ENCODE results near the gene PFKM.
A peak's percentile ranks its signal among the peaks of the same experiment; 100 is the strongest.
"Not testable (repeated sequence)": the region's sequence is repeated elsewhere in the genome, so short reads cannot be mapped to it uniquely, and the experiment has no call there.

The PFKM gene

DNA sequence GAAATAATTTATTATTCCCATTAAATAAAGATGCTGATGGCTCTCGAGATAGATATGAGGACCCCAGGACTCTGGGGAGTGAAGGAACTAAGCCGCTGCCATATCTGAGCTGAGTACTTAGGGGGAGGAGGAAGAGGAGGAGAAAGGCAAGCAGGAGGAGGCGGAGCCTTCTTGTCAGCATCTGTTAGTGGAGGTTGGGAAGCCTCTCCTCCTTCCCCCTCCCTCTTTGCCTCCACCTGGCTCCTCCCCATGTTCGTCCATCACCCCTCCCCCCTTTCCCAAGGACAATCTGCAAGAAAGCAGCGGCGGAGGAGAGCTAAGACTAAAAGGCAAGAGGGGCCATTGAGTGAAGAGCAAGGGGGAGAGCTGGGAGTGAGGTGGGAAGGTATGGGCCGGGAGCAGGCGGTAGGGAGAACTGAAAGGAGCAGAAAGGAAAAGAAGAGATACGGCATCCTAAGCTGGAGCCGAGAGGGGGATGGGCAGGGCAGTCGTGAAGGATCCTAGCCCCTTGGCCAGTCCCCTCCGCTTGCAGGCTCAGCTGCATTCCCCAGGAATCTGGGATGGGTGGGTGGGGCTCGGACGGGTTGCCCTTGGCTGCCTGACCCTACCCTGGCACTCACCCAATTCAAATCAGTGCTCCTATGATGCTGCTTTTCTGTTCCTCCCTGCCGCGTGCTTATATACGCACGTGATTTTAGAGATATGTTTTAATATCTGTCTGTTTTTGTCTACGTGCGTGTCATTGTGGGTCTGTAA, at the start of gene PFKM:
Gene PFKM, plus strand, starts transcription at position 287 of the 756 bp plus-strand sequence. CDS start 3,411 bp downstream, outside the sequence.
- DNase-seq, result peak; percentile 90

DNA sequence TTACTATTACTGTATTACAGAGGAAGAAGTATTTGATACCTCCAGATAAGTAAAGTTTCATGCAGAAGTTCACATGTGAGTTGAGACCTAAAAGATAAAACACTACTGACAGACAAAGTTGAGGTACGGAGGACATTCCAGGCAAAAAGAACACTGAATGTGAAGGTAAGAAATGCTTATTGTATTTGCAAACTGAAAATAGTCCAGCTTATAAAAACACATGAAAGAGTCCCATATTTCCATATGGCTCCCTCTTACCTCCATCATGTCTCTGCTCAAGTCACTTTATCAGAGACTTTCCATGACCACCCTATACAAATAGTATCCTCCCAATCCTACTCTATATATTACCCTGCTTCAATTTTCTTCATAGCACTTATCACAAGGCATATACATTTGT, 49.1 kb upstream of the PFKM start:
- no peak for DNase-seq

DNA sequence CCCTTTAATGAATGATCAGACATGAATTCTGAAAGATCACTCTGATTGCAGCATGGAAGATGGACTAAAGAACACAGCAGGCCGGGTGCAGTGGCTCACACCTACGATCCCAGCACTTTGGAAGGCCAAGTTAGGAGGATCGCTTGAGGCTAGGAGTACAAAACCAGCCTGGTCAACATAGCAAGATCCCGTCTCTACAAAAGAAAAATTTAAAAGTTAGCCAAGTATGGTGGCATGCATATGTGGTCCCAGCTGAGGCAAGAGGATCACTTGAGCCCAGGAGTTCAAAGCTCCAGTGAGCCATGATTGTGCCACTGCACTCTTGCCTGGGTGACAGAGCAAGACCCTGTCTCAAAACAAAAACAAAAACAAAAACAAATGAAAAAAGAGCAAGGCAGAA, 48.4 kb upstream of the PFKM start:
- no peak for DNase-seq

DNA sequence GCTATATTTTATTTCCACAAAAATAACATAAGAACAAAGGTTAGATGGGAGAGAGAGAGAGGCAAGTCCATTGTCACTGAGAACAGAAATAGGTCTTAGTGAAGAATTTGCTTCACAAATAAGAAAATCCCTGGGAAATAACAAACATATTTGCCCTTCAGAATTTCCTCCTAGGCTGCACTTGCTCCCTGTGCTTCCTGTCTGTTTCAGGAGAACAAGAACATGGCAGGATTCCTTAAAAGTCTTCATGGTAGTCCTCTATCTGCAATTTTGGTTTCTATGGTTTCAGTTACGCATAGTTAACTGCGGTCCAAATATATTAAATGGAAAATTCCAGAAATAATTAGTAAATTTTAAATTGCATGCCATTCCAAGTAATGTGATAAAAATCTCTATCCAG, 47.4 kb upstream of the PFKM start:
- no peak for DNase-seq

DNA sequence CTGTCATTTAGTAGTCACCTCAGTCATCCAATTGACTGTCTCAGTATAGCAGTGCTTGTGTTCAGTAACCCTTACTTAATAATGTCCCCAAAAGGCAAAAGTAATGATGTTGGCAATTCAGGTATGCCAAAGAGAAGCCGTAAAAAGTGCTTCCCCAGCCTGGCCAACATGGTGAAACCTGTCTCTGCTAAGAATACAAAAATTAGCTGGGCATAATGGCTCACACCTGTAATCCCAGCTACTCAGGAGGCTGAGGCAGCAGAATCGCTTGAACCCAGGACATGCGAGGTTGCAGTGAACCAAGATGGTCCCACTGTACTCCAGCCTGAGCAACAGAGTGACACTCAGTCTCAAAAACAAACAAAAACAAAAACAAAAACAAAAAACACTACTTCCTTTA, 46.9 kb upstream of the PFKM start:
- DNase-seq, result no peak

DNA sequence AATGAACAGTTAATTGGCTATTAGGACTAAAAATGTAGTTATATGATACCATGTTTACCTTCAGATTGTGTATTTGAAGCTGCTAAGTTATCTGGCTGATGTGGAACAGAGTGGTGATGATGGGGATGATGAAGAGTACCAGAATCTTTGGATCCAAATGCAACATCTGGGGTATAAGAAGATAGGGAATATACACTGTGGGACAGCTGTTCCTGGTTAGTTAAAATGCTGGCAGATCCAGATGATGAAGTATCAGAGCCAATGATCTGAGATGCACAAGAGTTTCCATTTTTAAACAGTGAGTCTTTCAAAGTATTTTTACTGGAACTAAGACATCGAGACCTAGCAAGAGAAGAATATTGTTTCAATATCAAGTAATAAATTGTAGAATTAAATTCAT, 44.9 kb upstream of the PFKM start:
- DNase-seq, result no peak

DNA sequence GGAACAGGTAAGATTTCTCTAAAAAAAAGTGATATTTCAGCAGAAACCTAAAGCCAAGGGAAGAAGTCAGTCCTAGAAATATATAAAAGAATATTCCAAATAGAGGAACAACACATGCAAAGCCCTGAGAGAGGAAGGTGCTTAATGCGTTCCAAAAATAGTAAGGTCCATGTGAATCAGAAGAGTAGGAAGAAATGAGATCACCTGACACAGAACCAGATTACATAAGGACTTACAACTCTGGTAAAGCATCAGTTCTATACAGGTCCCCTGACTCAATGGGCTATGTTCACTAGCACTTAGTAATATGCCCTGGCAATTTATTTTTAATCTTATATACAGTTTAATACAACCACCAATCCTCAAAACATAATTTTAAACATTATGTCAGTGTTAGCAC, 43.3 kb upstream of the PFKM start:
- DNase-seq, result no peak

DNA sequence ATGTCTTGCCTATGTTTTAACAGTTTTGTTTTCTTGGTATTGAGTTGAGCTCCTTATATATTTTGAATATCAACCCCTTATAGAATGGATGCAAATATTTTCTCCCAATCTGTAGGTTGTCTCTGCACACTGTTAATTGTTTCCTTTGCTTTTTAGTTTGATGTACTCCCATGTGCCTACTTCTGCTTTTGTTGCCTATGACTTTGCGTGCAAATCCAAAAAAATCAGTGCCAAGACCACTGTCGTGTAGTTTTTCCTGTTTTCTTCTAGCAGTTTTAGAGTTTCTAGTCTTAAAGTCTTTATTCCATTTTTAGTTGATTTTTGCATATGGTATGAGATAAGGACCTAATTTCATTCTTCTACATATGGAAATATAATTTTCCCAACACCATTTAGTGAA, 42.1 kb upstream of the PFKM start:
- DNase-seq, result no peak

DNA sequence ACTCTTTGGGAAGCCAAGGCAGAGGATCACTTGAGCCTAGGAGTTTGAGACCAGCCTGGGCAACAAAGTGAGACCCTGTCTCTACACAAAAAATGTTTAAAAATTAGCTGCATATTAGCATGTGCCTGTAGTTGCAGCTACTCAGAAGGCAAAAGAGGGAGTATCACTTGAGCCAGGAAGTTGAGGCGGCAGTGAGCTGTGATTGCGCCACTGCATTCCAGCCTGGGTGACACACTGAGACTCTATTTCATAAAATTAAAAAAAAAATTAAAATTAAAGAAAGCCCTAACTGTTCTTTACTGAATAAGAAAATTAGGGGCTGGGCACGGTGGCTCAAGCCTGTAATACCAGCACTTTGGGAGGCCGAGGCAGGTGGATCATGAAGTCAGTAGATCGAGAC, 40.3 kb upstream of the PFKM start:
- DNase-seq, result no peak

DNA sequence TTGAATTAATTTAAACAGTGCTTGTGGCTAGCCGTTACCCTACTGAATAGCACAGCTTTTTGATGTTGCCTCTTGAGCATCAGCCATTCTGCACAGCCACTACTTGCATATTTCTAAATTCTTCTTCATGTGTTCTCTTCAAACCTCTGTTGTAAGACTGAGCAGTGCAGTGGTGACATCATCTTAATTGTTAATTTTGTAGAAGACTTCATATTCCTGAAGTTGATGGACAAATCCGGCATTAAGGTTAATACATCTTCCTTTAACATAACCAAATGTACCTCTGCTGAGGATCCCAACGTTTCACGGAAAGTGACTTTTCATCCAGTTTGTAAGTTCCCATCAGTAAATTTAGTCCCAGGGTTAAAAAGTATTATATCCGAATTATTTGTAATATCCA, 38.9 kb upstream of the PFKM start:
- no peak for DNase-seq

DNA sequence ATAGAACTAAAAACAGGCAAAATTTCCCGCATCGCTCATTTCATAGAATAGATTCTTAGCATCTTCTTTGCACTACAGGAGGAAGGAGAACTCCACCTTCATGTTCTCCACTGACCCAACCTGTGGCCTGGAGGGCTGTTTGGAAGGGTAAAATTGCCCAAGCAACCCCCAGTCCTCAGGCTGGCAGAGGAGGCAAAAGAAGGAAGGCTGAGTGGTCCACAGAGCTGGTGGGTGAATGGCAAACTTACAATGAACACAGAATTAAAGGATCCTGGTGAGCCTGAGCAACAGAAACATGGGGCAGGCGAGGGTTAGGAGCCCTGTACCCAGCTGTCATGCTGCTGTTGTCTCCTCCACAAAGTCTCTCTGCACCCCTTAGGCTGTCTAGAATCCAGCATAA, 38.3 kb upstream of the PFKM start:
- no peak for DNase-seq

DNA sequence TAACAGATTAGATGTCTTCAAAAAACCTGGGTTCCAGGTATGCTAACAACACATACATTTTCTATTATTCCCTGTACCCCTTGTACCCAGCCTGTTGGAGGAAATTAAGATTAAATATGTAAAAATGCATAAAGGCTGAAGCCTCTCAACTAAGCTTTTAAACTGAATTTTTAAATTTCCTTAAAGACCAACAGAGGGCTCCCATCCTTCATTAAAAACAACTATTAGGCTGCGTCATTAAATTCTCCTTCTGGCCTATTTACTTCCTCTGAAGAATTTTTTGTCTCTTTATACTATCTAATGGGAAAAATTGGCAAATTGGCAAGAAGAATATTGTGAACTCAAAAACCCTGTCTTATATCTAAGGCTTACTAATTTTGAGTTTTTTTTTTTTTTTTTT, 35.1 kb upstream of the PFKM start:
- no peak for DNase-seq

DNA sequence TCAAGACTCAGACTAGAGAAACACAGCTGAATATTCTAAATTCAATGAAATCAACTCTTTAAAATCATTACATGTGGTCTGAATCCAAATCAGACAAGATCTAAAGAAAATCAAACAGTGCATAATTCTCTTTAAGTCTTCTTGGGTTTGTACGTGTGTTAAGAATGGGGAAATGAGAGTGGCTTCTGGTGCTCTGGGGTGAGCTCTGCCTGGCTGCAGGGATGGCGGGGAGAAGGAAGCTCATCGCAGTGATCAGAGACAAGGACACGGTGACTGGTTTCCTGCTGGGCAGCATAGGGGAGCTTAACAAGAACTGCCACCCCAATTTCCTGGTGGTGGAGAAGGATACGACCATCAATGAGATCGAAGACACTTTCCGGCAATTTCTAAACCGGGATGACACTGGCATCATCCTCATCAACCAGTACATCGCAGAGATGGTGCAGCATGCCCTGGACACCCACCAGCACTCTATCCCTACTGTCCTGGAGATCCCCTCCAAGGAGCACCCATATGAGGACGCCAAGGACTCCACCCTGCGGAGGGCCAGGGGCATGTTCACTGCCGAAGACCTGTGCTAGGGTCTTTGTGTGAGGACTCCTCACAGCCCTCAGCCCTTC, 34.2 kb upstream of the PFKM start:
- DNase-seq, result no peak

DNA sequence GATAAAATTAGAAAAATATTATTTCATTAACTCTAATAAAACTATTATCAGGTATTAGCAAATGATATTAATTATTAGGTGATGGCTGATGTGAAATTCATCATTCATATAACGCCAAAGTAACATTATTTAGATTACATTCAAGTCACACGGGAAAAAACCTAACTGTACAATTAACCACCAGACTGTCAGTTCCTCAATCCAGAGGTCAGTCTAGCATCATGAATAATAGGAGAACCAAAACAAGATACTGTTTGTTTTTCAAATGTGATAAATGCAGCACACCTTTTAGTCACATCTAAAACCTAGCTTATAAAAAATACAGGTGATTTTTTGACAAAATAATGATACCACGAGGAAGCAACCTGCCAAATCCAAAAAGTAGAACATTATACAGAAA, 32.8 kb upstream of the PFKM start:
- DNase-seq, result no peak

DNA sequence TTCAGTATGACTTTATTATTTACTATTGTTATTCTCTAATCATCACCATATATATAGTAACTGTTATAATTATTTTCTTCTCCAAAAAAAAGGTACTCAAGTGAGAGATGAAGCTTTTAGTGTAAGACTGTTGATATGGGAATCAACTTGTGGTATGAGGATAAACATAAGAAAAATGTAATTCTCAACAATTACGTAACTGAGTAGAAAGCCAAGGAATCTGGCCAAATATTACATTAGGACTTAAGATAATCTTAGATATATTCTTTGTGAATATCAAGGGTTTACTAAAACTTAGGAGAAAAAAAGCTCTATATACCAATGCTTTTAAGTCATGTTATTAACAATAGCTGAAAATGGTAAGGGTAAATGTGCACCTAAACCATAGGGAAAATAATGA, 26.6 kb upstream of the PFKM start:
- no peak for DNase-seq

DNA sequence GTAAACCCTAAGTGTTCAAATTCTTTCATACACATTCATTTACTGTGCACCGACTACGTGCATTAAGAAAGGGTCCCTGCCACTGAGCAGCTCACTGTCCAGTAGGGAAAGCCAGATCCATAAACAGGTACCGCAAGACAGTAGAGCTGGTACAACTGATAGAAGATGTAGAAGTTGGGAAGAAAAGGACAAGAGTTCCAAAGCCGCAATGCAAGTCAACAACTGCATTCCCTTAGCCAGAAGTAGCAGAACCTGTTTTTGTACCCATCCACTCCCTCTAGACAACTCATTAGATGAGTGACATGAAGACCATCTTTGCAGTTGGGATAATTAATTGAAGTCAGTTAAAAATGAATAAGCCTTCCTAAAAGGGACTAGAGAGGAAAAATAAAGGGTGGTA, 14.6 kb upstream of the PFKM start:
- DNase-seq, result no peak

DNA sequence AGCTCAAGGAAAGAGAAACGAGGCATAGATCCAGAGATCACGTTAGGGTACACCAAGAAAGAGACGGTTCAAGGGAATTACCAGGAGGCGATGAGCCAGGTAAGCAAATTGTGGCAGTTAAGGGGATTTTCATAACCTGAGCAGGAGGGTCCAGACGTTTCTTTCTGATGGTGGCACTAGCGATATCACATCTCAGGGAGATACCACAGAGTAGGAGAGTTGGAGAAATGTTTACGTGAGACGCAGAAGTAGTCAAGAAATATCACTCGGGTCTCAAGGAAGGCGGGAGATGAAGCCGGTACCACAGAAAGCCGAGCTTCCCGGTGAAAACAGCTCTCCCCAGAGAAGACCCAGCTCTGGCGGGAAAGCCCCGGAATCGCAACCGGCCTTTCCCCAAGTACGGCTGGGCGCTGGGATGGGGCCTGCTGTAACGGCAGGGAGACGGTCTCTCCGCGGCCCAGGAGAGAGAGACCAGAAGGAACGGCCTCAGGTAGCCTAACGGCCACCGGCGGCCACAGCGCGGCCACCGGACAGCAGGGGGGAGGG, 13.8 kb upstream of the PFKM start:
- peak; percentile 31 for DNase-seq

DNA sequence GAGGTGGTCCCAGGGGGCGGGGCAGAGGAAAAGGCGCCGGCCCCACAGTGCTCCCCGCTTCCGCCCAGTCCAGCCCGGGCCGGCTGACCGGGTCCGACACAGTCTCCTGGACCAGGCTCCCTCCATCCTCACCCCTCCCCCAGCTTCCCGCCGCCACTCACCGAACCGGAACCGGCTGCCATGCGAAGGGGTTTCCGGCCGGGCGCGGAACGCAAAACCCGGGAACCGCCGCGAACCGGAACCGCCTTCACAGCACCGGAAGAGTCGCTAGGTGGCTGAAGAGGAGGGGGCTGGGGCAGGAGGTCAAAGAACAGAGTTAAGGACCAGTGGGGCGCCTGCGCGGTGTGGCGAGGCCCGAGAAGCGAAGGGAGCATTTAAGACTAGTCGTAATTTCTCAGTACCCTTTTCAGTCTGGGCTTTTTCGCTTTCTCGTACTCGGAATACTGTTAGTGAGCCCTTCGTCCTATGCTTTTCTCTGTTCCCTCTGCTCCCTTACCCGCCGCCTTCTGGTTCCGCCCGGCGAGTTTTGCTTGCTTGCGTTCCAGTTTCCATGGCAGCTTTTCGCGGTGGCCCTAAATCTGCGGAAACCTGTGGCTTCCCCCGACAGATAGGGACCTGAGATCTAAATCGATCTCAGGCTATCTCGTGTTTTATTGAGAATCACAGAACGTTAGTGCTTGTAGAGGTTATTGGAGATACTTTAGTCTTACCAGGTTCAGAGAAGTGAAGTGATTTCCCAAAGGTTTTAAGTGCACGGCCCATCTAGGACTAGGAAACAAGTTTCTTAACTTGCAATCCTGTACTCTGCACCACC, 13.1 kb upstream of the PFKM start, which contains the start of gene SENP1:
Gene SENP1, minus strand, starts transcription at position 213 of the 814 bp plus-strand sequence. CDS start 4,607 bp downstream, outside the sequence.
- DNase-seq, result peak; percentile 93

DNA sequence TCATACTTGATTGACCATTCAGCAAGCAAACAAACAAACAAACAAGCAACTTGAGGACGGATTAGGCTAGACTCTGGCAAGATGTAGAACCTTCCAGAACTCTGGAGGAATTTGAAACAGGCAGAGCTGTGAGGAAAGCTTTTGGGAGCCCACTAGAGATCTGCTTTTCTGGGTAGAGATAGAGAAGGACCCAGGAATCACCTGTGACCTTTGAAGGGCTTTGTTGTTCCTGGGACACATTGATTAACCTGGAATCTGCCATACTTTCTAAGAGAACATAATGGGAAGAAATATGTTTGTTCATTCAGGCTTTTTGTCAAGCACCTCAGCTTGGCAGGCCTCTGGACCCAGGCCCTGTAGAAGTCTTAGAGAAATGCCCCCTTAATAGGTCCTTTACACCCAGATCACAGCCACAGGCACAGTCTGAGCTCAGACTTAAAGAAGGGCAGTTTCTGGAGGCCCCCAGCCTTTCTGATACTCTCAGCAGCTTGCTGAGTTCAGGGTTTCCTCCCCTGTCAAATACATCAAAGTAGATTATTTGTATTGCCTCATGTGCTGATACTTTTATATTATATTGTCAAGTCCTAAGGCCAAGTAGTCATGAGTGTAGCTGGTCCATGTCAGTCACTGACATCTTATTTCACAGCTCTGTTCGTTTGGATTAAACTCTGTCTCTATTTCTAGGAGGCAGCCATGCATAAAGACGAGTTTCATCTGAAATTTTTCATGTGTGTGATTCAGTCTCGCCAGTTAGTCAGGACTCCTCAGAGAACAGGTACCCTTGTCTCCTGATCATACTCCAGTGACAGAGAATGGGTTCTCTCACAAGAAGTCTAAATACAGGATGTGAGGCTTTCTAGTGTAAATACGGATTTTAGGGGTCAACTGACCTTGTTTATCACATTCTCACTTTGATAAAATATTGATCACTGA, 12.2 kb upstream of the PFKM start:
- DNase-seq, result no peak

DNA sequence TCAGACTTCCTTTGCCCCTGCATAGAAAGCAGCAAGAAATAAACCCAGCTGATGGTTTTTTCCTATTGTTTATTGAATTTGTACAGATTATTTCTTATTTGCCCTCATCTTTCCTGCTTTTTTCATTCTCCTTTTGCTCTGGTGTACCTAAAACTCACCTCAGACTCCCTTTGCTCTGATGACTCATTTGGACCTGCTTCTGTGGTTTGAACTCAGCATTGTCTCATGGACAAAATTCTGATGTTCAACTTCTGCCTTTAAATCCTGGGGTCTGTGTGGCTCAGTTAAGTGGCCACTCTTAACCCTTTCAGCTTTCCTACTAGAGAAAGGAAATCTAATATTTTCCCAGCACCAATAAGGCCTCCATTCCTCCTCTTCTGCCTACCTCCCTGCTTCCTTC, 9.7 kb upstream of the PFKM start:
- peak; percentile 14 for DNase-seq

DNA sequence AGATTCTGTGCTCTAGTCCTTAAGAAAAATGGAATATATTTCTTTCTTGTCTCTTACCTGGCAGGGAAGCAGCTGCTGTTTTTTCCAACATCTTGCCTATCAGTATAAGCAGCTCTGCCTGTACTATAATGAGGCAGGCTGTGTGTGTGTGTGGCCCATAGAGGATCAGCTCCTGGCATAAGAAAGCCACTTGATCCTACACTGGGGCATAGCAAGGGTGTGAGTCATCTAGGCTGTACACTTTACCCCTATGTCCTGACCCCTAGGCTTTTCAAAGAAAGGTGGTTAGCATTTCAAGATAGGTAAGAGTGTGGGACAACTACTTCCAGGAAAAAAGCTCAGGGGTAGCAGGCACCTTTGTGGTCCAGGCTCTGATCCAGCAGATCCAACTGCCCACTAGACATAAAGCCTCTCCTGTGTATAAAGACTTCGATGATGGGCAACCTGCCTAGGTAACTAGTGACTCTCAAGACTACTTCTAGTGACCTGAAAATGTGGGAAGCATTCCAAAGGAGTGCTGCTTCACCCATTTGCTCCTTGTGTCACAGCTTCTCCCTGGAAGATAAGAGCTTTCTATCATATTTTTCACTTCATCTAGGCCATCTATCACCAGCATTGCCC, 8.4 kb upstream of the PFKM start:
- DNase-seq, result no peak

DNA sequence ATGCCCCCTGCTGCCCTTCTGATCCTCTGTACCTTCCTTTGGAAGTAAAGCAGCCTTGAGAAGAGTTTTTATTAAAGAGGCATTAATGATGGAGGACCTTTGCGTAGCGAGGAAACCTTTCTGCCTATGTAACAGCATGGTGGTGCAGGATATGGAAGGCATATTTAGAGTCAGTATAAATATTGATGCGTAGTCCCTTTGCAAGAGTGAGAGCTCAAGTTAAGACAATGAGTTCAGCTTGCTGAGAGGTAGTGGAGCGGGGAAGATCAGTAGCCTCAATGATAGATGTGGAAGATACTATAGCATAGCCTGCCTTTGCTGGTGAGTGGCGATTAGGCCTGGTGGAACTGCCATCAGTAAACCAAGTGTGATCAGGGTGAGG, 7.9 kb upstream of the PFKM start:
- DNase-seq, result not testable (repeated sequence)
